ENCODE measurements around the gene RASGEF1B.

- TF ChIP-seq CTCF (IDR thresholded peaks at IDR 0.05), result no peak
- TF ChIP-seq POLR2A (IDR thresholded peaks at IDR 0.05), result no peak
Measured at GRCh38 chr4:81429607-81430006, 42.1 kb downstream of the RASGEF1B start.

Data from body of pancreas (tissue), 4 donors.